Dedifferentiated amniotic fluid mesenchymal stem cell (primary cell): ENCODE data around the gene AP1M2.

Experiments
- DNase-seq: peaks from one replicate; pipeline ENCODE4 v3.0.0-alpha.2; 2016; ENCODE audit errors: extremely low spot score

Gene AP1M2

DNA sequence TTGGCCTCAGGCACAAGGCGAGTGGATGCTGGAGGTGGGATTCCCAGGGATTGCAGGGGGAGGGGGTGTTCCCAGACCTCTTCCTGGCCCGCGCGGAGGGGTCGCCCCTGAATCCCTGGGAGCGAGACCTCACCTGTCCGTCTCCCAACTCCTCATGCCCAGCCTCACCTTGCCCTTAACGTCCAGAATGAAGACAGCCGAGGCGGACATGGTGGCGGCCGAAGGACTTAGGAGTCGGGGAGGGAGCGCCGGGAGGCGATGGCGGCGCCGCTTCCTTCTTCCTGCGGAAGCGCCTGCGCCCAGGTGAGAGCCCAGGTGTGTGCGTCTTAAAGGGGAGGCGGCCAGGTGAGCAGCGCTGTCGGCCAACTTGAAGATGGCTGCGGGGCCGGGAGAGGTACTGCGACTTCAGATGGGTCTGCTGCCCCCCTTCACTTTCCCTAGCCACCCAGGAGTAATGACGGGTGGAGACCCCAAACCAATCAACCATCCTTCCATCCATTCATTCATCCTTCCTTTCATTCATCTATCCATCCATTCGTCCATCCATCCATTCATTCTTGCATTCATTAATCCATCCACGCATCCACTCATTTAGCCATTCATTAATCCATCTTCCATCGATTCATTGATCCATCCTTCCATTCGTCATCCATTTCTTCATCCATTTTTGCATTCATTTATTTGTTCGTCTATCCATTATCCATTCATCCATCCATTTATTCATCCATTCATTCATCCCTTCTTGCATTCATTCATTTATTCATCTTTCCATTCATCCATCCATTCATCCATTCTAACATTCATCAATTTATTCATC lies at the start of gene AP1M2:
AP1M2 (minus strand) TSS at position 291 of the 817 bp plus-strand sequence; CDS start at position 210, 81 bp downstream.
- no peak for DNase-seq

DNA sequence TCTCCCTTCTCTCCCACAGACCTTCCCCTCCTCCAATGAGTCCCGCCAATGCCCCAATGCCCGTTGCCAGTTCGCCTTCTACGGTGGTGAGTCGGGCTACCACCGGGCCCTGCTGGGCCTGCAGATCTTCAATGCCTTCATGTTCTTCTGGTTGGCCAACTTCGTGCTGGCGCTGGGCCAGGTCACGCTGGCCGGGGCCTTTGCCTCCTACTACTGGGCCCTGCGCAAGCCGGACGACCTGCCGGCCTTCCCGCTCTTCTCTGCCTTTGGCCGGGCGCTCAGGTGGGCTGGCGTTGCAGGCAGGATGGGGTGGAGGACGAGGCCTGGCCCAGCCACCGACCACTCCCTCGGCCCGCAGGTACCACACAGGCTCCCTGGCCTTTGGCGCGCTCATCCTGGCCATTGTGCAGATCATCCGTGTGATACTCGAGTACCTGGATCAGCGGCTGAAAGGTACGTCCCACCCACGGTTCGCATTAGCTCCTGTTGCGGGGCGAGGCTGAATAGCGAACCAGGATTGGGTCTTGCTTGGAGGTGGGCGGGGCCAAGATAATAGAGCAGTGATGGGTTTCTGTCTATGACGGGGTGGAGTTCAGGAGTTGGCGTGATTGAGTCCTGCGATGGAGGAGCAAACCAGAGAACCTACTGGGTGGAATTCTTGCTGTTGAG lies 49.3 kb upstream of the AP1M2 start:
- DNase-seq: no peak

DNA sequence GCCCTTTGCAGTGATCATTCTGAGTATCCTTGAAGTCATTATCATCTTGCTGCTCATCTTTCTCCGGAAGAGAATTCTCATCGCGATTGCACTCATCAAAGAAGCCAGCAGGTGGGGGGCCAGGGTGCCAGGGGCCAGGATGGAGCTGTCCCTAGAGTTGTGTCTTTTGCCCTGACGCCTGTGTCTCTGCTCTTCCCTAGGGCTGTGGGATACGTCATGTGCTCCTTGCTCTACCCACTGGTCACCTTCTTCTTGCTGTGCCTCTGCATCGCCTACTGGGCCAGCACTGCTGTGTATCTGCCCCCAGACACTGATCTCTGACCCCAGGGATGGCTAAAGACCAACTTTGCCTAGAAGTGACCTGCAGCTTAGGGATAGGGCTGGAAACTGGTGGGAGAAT lies 47.9 kb upstream of the AP1M2 start:
- no peak for DNase-seq

DNA sequence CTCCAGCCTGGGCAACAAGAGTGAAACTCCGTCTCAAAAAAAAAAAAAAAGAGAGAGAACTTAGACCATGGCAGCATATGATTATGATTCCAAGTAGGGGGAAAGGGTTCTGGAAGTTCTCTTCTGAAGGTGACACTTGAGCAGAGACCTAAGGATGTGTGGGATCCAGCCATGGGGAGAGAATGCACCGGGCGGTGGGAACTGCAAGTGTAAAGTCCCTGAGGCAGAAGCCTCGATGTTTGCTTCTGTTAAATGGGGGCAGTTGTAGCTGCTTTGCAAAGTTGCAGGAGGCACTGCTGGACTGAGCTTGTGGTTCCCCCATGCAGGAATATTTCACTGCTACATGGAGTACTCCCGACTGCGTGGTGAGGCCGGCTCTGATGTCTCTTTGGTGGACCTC lies 47.3 kb upstream of the AP1M2 start:
- DNase-seq: no peak

DNA sequence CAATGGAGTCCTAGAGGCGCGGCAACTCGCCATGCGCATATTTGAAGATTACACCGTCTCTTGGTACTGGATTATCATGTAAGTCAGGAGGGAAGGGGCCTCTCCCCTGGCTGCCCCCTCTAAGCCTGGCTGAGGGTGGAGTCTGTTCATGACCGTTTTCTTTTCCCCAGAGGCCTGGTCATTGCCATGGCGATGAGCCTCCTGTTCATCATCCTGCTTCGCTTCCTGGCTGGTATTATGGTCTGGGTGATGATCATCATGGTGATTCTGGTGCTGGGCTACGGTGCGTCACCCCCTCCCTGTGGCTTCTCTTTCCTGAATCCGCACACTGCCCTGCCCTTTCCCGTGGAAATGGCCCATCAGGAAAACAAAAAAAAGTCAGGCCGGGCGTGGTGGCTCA lies 44.8 kb upstream of the AP1M2 start:
- DNase-seq: no peak

- no peak for DNase-seq
Measured at GRCh38 chr19:10625762-10626138, 38.6 kb upstream of the AP1M2 start.

DNA sequence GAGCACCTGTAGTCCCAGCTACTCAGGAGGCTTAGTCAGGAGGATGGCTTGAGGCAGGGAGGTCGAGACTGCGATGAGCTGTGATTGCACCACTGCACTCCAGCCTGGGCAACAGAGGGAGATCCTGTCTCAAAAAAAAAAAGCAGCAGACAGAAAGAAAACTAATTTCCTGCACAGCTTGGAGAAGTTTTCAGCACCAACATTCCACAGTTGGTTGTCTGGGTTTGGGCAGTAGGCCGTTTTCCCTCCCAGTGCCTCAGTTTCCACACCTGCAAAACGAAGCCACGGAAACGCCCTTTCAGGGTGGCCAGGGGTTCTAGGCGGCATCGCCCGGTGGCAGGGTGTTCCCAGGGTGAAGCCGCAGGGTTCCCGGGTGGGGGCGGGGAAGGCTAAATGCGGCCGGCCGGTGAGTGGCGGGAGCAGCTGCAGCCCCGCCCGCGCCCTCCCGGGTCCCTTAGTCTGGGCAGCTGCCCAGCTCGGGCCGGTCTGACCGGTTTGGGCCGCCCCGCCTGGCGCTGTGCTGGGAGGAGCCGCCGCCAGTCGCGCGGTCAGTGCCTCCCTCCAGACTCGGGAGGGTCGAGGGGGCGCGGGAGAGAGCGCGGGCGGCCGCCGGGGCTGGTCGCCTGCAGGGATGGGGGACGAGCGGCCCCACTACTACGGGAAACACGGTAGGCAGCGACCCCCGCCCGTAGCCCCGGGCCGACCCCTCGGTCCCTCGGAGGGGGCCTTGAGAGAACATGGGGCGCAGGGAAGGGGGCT lies 38.1 kb upstream of the AP1M2 start, which contains the start of gene SLC44A2:
SLC44A2 (plus strand) TSS at position 551 of the 759 bp plus-strand sequence; CDS start at position 632, 81 bp downstream.
- peak; percentile 48 for DNase-seq

DNA sequence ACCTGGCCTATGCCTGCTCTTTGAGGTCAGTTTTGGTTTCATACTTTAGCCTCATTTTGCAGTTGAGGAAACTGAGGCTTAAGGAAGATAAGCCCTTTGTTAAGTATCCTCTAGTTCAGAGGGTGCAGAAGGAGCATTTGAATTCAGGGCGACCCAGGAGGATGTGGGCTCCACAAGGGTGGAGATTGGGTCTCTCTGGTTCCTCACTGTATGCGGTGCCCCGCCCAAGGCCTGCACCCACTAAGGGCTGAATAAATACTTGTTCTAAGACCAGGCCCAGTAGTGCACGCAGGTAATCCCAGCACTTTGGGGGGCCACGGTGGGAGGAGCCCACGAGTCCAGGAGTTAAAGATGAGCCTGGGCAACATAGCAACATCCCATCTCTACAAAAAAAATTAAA lies 37.5 kb upstream of the AP1M2 start:
- DNase-seq: no peak

DNA sequence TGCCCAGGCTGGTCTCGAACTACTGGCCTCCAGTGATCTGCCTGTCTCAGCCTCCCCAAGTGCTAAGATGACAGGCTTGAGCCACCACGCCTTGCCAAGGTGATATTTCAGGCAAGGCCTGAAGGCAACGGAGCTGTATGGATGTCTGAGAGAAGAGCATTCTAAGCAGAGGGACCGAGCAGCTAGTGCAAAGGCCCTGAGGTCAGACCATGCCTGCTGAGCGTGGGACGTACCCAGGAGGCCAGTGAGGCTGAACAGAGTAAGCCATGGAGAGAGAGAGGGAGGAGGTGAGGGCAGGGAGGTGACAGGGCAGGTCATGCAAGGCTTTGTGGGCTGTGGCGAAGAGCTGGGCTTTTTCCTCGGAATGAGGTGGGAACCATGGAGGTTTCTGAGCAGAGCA lies 34.9 kb upstream of the AP1M2 start:
- DNase-seq: no peak

DNA sequence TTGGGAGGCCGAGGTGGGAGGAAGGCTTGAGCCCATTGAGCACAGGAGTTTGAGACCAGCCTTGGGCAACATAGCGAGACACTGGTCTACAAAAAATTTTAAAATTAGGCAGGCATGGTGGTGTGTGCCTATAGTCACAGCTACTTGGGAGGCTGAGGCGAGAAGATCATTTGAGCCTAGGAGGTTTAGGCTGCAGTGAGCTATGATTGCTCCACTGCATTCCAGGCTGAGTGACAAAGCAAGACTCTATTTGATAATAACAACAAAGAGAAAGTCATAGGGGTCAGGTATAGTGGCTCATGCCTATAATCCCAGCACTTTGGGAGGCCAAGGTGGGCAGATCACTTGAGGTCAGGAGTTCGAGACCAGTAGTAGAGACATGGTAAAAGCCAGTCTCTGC lies 33.7 kb upstream of the AP1M2 start:
- DNase-seq: no peak

- no peak for DNase-seq
Measured at GRCh38 chr19:10618846-10619245, 31.7 kb upstream of the AP1M2 start.

DNA sequence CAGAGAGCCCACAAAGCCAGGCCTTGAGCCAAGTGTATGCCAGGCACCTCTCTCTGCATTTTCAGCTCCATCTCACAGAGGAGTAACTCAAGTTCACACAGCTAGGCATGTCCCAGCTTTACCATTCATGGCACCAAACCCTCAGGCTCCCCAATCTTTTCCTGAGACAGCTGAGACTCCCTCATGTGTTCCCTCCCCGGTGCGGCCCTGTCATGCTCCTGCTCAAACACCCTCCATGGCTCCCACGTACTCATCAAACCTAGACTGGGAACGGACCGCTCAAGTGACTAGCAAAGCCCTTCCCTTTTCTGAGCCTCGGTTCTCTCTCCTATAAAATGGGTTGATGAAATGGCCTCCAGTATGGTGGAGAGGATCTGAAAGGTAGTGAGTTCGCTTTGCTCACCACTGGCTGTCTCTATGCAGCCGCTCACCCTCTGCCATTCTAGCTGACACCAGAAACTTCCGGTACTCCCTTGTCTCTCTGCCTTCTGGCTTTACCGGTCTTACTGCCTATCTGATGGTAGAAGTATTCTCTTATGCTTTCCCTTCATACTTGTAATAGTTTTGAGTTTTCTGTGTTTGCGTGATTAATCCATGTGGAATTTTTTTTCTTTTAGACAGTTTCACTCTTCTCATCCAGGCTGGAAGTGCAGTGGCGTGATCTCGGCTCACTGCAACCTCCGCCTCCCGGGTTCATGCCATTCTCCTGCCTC lies 30.5 kb upstream of the AP1M2 start:
- DNase-seq: peak; percentile 92

DNA sequence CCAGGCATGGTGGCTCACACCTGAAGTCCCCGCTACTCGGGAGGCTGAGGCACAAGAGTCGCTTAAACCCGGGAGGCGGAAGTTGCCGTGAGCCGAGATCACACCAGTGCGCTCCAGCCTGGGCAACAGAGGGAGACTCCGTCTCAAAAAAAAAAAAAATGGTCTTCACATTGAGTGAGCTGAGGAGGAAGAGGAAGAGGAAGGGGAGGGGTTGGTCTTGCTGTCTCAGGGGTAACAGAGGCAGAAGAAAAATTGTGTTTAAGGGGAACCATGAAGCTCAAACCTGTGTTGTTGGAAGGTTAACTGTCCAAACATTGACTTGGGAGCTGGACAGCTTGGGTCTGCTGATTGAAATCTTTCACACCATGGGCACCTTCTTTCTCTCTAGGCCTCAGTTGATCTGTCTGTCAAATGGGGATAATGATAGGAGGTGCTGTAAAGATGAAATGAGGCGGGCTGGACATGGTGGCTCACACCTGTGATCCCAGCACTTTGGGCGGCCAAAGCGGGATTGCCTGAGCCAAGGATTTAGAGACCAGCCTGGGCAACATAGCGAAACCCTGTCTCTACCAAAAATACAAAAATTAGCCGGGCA lies 28.4 kb upstream of the AP1M2 start:
- DNase-seq: no peak

- no peak for DNase-seq
Measured at GRCh38 chr19:10612499-10613119, 25.5 kb upstream of the AP1M2 start.

- DNase-seq: no peak
Measured at GRCh38 chr19:10611907-10612306, 24.8 kb upstream of the AP1M2 start.

DNA sequence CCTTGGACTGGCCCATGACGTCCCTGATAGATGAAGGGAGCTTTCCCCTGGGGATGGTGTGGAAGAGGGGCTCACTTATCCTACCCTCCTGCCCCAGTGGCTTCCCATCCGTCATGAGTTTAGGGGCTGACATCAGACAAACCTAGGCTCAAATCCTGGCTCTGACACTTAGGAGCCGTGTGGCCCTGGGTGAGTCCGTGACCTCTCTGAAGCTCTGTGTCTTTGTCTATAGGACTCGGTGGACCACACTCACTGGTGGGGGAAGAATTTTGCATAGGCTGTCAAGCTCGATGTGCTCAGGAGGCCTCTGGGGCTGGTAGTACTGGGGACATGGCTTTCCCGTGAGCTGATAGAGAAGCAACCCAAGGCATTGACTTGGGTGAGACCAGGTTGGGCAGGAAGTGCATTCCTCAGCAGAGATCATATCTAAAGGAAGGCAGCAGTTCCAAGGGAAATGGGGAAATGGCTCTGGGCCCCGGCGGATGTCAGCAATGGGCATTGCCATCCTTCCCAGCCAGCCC lies 17.4 kb upstream of the AP1M2 start:
- no peak for DNase-seq

DNA sequence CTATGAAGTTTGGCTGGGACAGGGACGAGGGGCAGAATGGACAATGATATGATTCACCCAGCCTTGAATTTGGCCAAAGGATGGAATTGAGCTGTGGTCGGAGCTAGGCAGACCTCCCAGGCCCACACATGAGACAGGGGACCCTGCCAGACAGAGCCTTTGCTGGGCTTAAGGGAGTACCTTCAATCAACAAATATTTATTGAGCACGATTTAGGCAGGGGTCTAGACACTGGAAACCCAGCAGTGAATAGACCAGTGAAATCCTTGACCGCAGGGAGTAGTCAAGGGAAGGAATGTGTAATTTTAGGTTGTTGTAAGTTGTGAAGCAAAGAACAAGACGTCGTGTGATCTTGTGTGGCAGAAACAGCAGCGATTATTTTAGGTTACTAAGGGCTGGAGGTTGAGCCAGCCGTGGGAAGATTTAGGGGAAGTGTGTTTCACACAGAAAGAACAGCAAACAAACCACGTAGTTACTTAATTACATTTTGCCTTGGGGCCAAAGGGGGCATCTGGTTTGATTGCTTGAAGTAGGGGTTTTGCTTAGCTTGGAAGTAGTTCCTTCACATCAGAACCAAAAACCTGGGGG lies 16.9 kb upstream of the AP1M2 start:
- DNase-seq: no peak

DNA sequence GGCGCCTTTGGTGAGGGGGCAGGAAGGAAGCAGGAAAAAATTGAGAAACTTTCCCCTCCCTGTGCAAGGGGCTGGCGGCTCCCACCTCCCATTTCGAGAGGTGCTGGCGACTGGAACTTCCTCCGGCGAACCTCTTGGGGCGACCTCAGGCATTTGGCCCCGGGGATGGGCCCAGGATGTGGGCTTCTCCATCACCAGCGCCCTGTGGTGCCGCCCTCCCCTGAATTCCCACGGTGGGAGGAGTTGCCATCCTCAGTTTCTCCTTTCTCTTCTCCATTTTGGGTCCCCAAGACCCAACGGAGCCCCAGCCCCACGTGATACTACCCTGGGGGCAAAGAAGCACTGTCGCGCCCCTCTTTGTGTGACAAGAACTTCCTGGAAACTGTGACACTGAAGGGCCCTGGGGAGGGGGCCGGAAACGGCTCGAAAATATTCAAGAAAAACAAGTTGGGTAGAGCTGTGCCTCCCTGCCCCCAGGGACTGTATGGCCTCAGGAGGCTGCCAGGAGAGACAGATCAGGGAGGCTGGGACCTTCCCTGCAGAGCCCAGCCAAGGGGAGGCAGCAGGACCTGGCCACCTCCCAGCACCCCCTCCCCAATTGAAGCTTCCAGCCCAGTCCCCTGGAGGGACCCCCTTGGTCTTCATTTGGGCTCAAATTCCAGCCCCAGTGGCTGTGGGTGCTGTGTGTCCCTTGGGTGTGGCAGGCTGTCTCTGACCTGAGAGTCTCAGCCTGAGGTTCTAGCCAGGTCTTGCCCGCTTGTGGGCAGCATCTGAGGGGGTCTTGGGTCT lies 16.2 kb upstream of the AP1M2 start:
- no peak for DNase-seq

- peak; percentile 69 for DNase-seq
Measured at GRCh38 chr19:10602330-10603083, 15.4 kb upstream of the AP1M2 start.
